DOHH2 (cell line): ENCODE measurements around the gene HPCA.

Experiments used
- H3F3A ChIP-seq: fragments of 200-600 bp; sonication (generic), shearing (Covaris generic); 2 replicates; pipeline ENCODE4 v1.6.0; 2016; ENCODE audit warnings: antibody characterized with exemption, mild to moderate bottlenecking; ENCODE audit not compliant: control insufficient read depth, insufficient read depth
- H3K27ac ChIP-seq: fragments of 200-600 bp; sonication (generic); 2 replicates; pipeline ENCODE4 v1.5.1; 2014; ENCODE audit warnings: low read depth, mild to moderate bottlenecking, low read length, moderate library complexity
- H3K27me3 ChIP-seq: fragments of 200-600 bp; sonication (generic); 2 replicates; pipeline ENCODE4 v1.6.1; 2014; ENCODE audit warnings: mild to moderate bottlenecking, low read length, mixed read lengths; ENCODE audit not compliant: control insufficient read depth
- H3K36me3 ChIP-seq: fragments of 200-600 bp; sonication (generic); 2 replicates; pipeline ENCODE4 v1.6.1; 2014; ENCODE audit warnings: mild to moderate bottlenecking, low read length, moderate library complexity, mixed read lengths; ENCODE audit not compliant: control insufficient read depth
- H3K4me1 ChIP-seq: fragments of 200-600 bp; sonication (generic); 2 replicates; pipeline ENCODE4 v1.6.1; 2014; ENCODE audit warnings: mild to moderate bottlenecking, low read length, mixed read lengths; ENCODE audit not compliant: control insufficient read depth
- H3K4me2 ChIP-seq: fragments of 200-600 bp; sonication (generic); 2 replicates; pipeline ENCODE4 v1.6.0; 2014; ENCODE audit warnings: mild to moderate bottlenecking, low read length, moderate library complexity
- H3K4me3 ChIP-seq: fragments of 200-600 bp; sonication (generic); 2 replicates; pipeline ENCODE4 v1.5.1; 2014; ENCODE audit warnings: mild to moderate bottlenecking, low read length, mixed read lengths
- H3K79me2 ChIP-seq: fragments of 200-600 bp; sonication (generic); 2 replicates; pipeline ENCODE4 v1.6.1; 2014; ENCODE audit warnings: mild to moderate bottlenecking, low read length, mixed read lengths; ENCODE audit not compliant: control insufficient read depth
- H3K9me2 ChIP-seq: fragments of 200-600 bp; sonication (generic); replicated peaks from 2 replicates; pipeline ENCODE4 v1.6.1; 2014; ENCODE audit warnings: mild to moderate bottlenecking, low read length, mixed read lengths; ENCODE audit not compliant: control insufficient read depth
- H3K9me3 ChIP-seq: fragments of 200-600 bp; sonication (generic); 2 replicates; pipeline ENCODE4 v1.6.1; 2014; ENCODE audit warnings: antibody characterized with exemption, low read length, mixed read lengths; ENCODE audit not compliant: control insufficient read depth, insufficient read depth
- H4K20me1 ChIP-seq: fragments of 200-600 bp; sonication (generic); 2 replicates; pipeline ENCODE4 v1.6.0; 2014; ENCODE audit warnings: low read depth, mild to moderate bottlenecking, antibody characterized with exemption, low read length, moderate library complexity; ENCODE audit not compliant: control insufficient read depth, insufficient read depth
- EZH2phosphoT487 ChIP-seq: fragments of 200-600 bp; sonication (generic); IDR thresholded peaks from 2 replicates; pipeline ENCODE4 v1.6.1; 2017; ENCODE audit warnings: borderline replicate concordance, mild to moderate bottlenecking, antibody characterized with exemption, low read length, moderate library complexity, mixed read lengths
- TF ChIP-seq, protein P1 (sequence below): fragments of 200-600 bp; sonication (generic); IDR thresholded peaks from one replicate; pipeline ENCODE4 v1.5.1; 2014; ENCODE audit warnings: antibody characterized with exemption, mild to moderate bottlenecking, low read depth, low read length; ENCODE audit not compliant: poor library complexity, severe bottlenecking

HPCA gene

DNA sequence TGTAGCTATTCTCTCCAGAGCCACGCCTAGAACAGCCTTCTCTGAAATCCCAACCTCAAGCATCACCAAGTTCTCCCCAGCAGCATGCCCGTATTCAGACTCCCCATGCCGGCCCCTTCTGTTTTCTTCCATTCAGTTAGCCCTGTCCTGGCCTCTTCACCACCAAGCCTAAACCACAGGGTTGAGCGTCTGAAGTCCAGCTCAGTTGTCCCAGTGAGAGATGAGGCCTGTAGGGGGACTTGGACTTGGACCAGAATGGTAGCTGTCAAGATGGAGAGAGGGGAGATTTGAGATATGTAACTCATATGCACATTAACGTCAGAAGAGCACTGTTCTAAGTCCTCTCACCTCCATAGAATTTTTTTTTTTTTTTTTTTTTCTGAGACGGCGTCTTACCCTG lies 20.4 kb downstream of the HPCA start:
- H3K9me2 ChIP-seq, result no peaks in the 10 kb centered on the region
- H3K9me3 ChIP-seq, result no peaks in the 10 kb centered on the region
- no peaks in the 10 kb centered on the region for H3F3A ChIP-seq
- H3K79me2 ChIP-seq, result no peaks in the 10 kb centered on the region
- H4K20me1 ChIP-seq, result no peaks in the 10 kb centered on the region
- H3K27ac ChIP-seq, result no peak overlapping the region
- H3K4me1 ChIP-seq, result 0 out of 2 replicates have a peak, but pooled peaks cover under 1% of the 10 kb centered on the region
- peaks cover 27% of the 10 kb centered on the region for H3K27me3 ChIP-seq
- H3K4me3 ChIP-seq, result no peak overlapping the region
- TF ChIP-seq EZH2phosphoT487, result no peak
- TF ChIP-seq, protein P1, sequence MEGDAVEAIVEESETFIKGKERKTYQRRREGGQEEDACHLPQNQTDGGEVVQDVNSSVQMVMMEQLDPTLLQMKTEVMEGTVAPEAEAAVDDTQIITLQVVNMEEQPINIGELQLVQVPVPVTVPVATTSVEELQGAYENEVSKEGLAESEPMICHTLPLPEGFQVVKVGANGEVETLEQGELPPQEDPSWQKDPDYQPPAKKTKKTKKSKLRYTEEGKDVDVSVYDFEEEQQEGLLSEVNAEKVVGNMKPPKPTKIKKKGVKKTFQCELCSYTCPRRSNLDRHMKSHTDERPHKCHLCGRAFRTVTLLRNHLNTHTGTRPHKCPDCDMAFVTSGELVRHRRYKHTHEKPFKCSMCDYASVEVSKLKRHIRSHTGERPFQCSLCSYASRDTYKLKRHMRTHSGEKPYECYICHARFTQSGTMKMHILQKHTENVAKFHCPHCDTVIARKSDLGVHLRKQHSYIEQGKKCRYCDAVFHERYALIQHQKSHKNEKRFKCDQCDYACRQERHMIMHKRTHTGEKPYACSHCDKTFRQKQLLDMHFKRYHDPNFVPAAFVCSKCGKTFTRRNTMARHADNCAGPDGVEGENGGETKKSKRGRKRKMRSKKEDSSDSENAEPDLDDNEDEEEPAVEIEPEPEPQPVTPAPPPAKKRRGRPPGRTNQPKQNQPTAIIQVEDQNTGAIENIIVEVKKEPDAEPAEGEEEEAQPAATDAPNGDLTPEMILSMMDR, result no peak
- H3K4me2 ChIP-seq, result no peak overlapping the region
- no peaks in the 10 kb centered on the region for H3K36me3 ChIP-seq

DNA sequence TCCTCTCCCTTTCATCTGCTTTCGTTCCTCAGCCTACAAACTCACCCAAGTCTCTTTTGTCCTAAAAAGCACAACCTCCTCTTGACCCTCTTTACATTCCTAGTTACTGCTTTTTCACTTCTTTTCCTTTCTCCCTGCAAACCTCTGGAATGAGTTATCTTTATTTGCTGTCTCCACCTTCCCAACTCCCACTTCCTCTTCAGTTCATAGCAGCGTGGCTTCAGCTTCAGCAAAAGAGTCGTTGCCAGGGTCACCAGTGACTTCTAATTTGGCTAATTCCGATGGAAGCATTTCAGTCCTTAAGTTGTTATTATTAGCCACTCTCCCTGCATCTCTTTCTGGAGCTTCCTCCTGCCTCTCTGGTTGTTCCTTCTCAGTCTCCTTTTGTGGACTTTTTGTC lies 21.1 kb downstream of the HPCA start:
- Histone ChIP-seq H3K36me3 (no peaks in the 10 kb centered on the region), H3K4me1 (no peaks in the 10 kb centered on the region), H3K27ac (no peak overlapping the region), H3F3A (no peaks in the 10 kb centered on the region), H3K27me3 (peaks cover 21% of the 10 kb centered on the region), H3K4me3 (no peak overlapping the region), H3K4me2 (no peak overlapping the region), H3K9me2 (no peaks in the 10 kb centered on the region), H3K9me3 (no peaks in the 10 kb centered on the region), H4K20me1 (no peaks in the 10 kb centered on the region), H3K79me2 (no peaks in the 10 kb centered on the region)
- TF ChIP-seq EZH2phosphoT487, result no peak
- TF ChIP-seq, protein P1, result no peak

DNA sequence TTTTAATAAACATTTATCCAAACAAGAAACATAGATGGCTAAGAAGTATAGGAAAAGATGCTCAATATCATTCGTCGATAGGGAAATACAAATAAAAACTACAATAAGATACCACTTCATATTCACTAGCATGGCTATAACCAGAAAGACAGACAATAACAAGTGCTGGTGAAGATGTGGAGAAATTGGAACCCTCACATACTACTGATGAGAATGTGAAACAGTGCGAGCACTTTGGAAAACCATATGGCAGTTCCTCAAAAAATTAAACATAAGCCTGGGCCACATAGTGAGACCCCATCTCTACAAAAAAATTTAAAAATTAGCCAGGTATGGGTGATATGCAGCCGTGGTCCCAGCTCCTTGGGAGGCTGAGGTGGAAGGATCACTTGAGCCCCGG lies 24.0 kb downstream of the HPCA start:
- H3K27me3 ChIP-seq, result peaks cover 11% of the 10 kb centered on the region; the same call in 1 of the 2 replicates
- no peak overlapping the region for H3K4me3 ChIP-seq
- TF ChIP-seq, protein P1, result no peak
- no peak for TF ChIP-seq EZH2phosphoT487
- H3K9me3 ChIP-seq, result no peaks in the 10 kb centered on the region
- H3K27ac ChIP-seq, result no peak overlapping the region
- H3K9me2 ChIP-seq, result no peaks in the 10 kb centered on the region
- no peaks in the 10 kb centered on the region for H3K4me1 ChIP-seq
- no peaks in the 10 kb centered on the region for H3F3A ChIP-seq
- no peaks in the 10 kb centered on the region for H3K79me2 ChIP-seq
- H4K20me1 ChIP-seq, result no peaks in the 10 kb centered on the region
- H3K4me2 ChIP-seq, result no peak overlapping the region
- H3K36me3 ChIP-seq, result no peaks in the 10 kb centered on the region
